ENCODE results near the gene CDH15. TPM values are rescaled to one million over a fixed set of nuclear protein-coding genes. Genes with fewer than 3 reads are reported as not detected.

The CDH15 gene
- total and polyA plus RNA-seq, 2 of the 13 experiments (the other 11 are each of a cell fraction or from before 2014, with no cell fraction given), result 0.74 to 2.2 TPM

DNA sequence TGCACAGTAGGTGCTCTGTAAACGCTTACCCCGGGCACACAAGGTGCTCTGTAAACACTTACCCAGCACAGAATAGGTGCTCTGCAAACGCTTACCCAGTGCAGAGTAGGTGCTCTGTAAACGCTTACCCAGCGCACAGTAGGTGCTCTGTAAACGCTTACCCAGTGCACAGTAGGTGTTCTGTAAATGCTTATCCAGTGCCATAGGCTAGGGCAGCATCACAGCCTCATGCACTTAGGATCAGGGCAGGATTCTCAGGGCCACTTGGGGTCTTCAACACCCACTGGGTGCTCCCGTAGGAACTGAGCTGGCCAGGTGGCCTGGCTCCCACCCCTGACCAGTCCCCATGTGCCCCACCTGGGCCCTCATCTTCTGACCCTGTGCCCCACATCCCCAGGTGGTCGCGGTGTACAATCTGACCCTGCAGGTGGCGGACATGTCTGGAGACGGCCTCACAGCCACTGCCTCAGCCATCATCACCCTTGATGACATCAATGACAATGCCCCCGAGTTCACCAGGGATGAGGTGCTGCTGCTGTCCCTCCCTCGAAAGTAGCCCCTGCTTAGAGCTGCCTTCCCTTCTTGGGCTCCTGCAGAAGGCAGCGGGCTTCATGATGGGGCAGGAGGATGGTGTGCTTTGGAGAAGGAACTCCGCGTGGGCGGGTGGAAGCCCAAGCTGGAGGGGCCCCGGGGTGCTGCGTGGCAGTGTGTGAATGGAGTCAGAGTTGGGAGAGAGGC lies 15.7 kb downstream of the CDH15 start (continued):
- TF ChIP-seq, protein P1, sequence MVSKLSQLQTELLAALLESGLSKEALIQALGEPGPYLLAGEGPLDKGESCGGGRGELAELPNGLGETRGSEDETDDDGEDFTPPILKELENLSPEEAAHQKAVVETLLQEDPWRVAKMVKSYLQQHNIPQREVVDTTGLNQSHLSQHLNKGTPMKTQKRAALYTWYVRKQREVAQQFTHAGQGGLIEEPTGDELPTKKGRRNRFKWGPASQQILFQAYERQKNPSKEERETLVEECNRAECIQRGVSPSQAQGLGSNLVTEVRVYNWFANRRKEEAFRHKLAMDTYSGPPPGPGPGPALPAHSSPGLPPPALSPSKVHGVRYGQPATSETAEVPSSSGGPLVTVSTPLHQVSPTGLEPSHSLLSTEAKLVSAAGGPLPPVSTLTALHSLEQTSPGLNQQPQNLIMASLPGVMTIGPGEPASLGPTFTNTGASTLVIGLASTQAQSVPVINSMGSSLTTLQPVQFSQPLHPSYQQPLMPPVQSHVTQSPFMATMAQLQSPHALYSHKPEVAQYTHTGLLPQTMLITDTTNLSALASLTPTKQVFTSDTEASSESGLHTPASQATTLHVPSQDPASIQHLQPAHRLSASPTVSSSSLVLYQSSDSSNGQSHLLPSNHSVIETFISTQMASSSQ (IDR thresholded peaks at IDR 0.05; ENCODE audit: low read depth), result no peak
- TF ChIP-seq, protein P1 (CRISPR knock-in tag; IDR thresholded peaks at IDR 0.05; ENCODE audit: borderline replicate concordance), result no peak
- TF ChIP-seq WIZ (CRISPR knock-in tag; IDR thresholded peaks at IDR 0.05) (no peak), MED1 (CRISPR knock-in tag; IDR thresholded peaks at IDR 0.05) (peak; percentile 25; the same call in 1 of the 2 replicates), ETS1 (CRISPR knock-in tag; IDR thresholded peaks at IDR 0.05) (0 out of 2 replicates have a peak, but pooled peaks have one; percentile 16), ARHGAP35 (CRISPR knock-in tag; IDR thresholded peaks at IDR 0.05; ENCODE audit: borderline replicate concordance) (peak; percentile 50; the same call in 1 of the 2 replicates), ZNF253 (CRISPR knock-in tag; IDR thresholded peaks at IDR 0.05; ENCODE audit: borderline replicate concordance) (no peak), TEAD2 (CRISPR knock-in tag; IDR thresholded peaks at IDR 0.05) (0 out of 2 replicates have a peak, but pooled peaks have one; percentile 60), ZNF556 (CRISPR knock-in tag; IDR thresholded peaks at IDR 0.05; ENCODE audit: borderline replicate concordance) (no peak), MED13 (CRISPR knock-in tag; IDR thresholded peaks at IDR 0.05) (no peak), ZNF160 (CRISPR knock-in tag; IDR thresholded peaks at IDR 0.05) (peak; percentile 68; the same call in 1 of the 2 replicates), NFRKB (IDR thresholded peaks at IDR 0.05) (no peak), MAFG (CRISPR knock-in tag; IDR thresholded peaks at IDR 0.05) (0 out of 2 replicates have a peak, but pooled peaks have one; percentile 15), ZNF614 (CRISPR knock-in tag; IDR thresholded peaks at IDR 0.05; ENCODE audit: borderline replicate concordance) (no peak), ZNF746 (CRISPR knock-in tag; IDR thresholded peaks at IDR 0.05) (no peak; the same call in 1 of the 2 replicates), SOX13 (IDR thresholded peaks at IDR 0.05) (no peak), SOX13 (CRISPR knock-in tag; conservative IDR thresholded peaks at IDR 0.05 in 1 of 2, IDR thresholded peaks at IDR 0.05 in 1 of 2) (no peak)
- TF ChIP-seq, protein P2, sequence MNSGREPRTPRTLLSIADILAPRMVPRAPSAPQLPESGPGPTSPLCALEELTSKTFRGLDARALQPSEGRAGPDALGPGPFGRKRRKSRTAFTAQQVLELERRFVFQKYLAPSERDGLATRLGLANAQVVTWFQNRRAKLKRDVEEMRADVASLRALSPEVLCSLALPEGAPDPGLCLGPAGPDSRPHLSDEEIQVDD (CRISPR knock-in tag; IDR thresholded peaks at IDR 0.05; ENCODE audit: borderline replicate concordance), result 0 out of 2 replicates have a peak, but pooled peaks have one; percentile 41
- TF ChIP-seq, protein P3, sequence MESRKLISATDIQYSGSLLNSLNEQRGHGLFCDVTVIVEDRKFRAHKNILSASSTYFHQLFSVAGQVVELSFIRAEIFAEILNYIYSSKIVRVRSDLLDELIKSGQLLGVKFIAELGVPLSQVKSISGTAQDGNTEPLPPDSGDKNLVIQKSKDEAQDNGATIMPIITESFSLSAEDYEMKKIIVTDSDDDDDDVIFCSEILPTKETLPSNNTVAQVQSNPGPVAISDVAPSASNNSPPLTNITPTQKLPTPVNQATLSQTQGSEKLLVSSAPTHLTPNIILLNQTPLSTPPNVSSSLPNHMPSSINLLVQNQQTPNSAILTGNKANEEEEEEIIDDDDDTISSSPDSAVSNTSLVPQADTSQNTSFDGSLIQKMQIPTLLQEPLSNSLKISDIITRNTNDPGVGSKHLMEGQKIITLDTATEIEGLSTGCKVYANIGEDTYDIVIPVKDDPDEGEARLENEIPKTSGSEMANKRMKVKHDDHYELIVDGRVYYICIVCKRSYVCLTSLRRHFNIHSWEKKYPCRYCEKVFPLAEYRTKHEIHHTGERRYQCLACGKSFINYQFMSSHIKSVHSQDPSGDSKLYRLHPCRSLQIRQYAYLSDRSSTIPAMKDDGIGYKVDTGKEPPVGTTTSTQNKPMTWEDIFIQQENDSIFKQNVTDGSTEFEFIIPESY (CRISPR knock-in tag; IDR thresholded peaks at IDR 0.05), result peak; percentile 75
